A673 (cell line): Measurements from ENCODE around the gene ASPDH.

Experiments used
- EZH2 ChIP-seq: fragments of 200-600 bp; sonication (generic); IDR thresholded peaks from 2 replicates; pipeline ENCODE4 v1.6.1; 2017; ENCODE audit warnings: borderline replicate concordance, low read depth, mild to moderate bottlenecking, mixed read lengths, antibody characterized with exemption, low read length; ENCODE audit not compliant: poor library complexity, severe bottlenecking
- TF ChIP-seq, protein P1 (sequence below): fragments of 300-800, 200-600 bp; sonication (generic); conservative IDR thresholded peaks from 2 replicates; pipeline ENCODE4 v1.5.1; 2017; ENCODE audit warnings: low read depth, mild to moderate bottlenecking, antibody characterized with exemption, low read length, moderate library complexity, mixed read lengths

DNA sequence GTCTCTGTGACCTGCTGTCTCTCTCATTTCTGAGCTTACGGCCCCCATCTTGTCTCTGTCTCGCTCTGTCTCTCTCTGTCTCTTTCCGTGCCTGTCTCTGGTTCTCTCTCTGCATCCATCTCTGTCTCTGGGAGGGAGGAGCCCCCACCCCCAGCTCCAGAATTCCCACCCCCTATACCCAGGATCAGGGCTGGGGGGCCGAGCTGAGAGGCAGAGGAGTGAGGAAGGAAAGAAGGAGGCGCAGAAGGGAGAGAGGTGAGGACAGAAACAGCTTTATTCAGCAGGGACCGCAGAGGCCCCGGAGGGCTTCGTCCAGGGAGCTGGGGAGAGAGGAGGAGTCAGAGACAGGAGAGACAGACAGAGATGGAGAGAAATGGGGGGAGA lies 16.7 kb downstream of the ASPDH start:
- TF ChIP-seq, protein P1, sequence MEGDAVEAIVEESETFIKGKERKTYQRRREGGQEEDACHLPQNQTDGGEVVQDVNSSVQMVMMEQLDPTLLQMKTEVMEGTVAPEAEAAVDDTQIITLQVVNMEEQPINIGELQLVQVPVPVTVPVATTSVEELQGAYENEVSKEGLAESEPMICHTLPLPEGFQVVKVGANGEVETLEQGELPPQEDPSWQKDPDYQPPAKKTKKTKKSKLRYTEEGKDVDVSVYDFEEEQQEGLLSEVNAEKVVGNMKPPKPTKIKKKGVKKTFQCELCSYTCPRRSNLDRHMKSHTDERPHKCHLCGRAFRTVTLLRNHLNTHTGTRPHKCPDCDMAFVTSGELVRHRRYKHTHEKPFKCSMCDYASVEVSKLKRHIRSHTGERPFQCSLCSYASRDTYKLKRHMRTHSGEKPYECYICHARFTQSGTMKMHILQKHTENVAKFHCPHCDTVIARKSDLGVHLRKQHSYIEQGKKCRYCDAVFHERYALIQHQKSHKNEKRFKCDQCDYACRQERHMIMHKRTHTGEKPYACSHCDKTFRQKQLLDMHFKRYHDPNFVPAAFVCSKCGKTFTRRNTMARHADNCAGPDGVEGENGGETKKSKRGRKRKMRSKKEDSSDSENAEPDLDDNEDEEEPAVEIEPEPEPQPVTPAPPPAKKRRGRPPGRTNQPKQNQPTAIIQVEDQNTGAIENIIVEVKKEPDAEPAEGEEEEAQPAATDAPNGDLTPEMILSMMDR: no peak
- no peak for TF ChIP-seq EZH2
